HCT116 (cell line): ENCODE measurements around the gene CERS3.

Experiments used
- CTCF ChIP-seq, 3 experiments: fragments of 200-600 bp in 1 of 3; sonication (generic) in 1 of 3; IDR thresholded peaks in 2 of 3; conservative IDR thresholded peaks in 1 of 3; 2 replicates each; pipeline ENCODE4 v1.5.1; 2012 to 2017; ENCODE audit warnings: low read depth in 2 of 3, low read length in 2 of 3, antibody characterized with exemption in 1 of 3, borderline replicate concordance in 1 of 3, control low read depth in 1 of 3, mild to moderate bottlenecking in 1 of 3, mixed read lengths in 1 of 3, mixed run types in 1 of 3, moderate library complexity in 1 of 3; ENCODE audit not compliant: insufficient read depth in 1 of 3
- EZH2 ChIP-seq: fragments of 200-600 bp; sonication (generic); IDR thresholded peaks from 2 replicates; pipeline ENCODE4 v1.6.1; 2017; ENCODE audit warnings: antibody characterized with exemption, mixed run types
- EZH2phosphoT487 ChIP-seq: fragments of 200-600 bp; IDR thresholded peaks from 2 replicates; pipeline ENCODE4 v1.6.1; 2018; ENCODE audit warnings: antibody characterized with exemption, borderline replicate concordance
- FOSL1 ChIP-seq: IDR thresholded peaks from 2 replicates; pipeline ENCODE4 v1.6.1; 2012; ENCODE audit warnings: low read depth
- JUND ChIP-seq: IDR thresholded peaks from 2 replicates; pipeline ENCODE4 v1.6.1; 2012
- MAX ChIP-seq: IDR thresholded peaks from 2 replicates; pipeline ENCODE4 v1.6.1; 2012
- POLR2A ChIP-seq: IDR thresholded peaks from 2 replicates; pipeline ENCODE4 v1.7.0; 2011; ENCODE audit warnings: borderline replicate concordance; ENCODE audit not compliant: insufficient read depth, insufficient read length; ENCODE audit errors: extremely low read depth
- POLR2AphosphoS5 ChIP-seq: IDR thresholded peaks from 2 replicates; pipeline ENCODE4 v1.6.1; 2011; ENCODE audit warnings: mild to moderate bottlenecking, low read depth, low read length, moderate library complexity
- RAD21 ChIP-seq: IDR thresholded peaks from 2 replicates; pipeline ENCODE4 v1.6.1; 2012; ENCODE audit warnings: low read depth, mild to moderate bottlenecking
- SIN3A ChIP-seq: IDR thresholded peaks from 2 replicates; pipeline ENCODE4 v1.6.1; 2012; ENCODE audit warnings: low read depth
- SP1 ChIP-seq: IDR thresholded peaks from 2 replicates; pipeline ENCODE4 v1.6.1; 2012; ENCODE audit warnings: low read depth
- SRF ChIP-seq: IDR thresholded peaks from 2 replicates; pipeline ENCODE4 v1.6.1; 2012; ENCODE audit warnings: low read depth
- TCF7L2 ChIP-seq: IDR thresholded peaks from 2 replicates; pipeline ENCODE4 v1.7.0; 2011; ENCODE audit warnings: borderline replicate concordance, inconsistent platforms; ENCODE audit not compliant: insufficient read depth, insufficient read length; ENCODE audit errors: extremely low read depth
- YY1 ChIP-seq: IDR thresholded peaks from 2 replicates; pipeline ENCODE4 v1.6.1; 2011; ENCODE audit warnings: low read length, low read depth, moderate library complexity, mild to moderate bottlenecking; ENCODE audit not compliant: insufficient replicate concordance; ENCODE audit errors: extremely low read depth

GRCh38 chr15:100572362-100572983 is 43.7 kb upstream of the CERS3 start:
- TF ChIP-seq CTCF (IDR thresholded peaks at IDR 0.05 in 2 of 3, conservative IDR thresholded peaks at IDR 0.05 in 1 of 3; ENCODE audit: borderline replicate concordance in 1 of 3, insufficient read depth in 1 of 3, low read depth in 2 of 3, low read length in 2 of 3): peak; percentile 9 to 58 (median 28); a peak in 3 of 6 replicates
- TF ChIP-seq EZH2phosphoT487: no peak
- no peak for TF ChIP-seq FOSL1
- TF ChIP-seq POLR2A: no peak
- TF ChIP-seq TCF7L2: no peak
- no peak for TF ChIP-seq EZH2
- no peak for TF ChIP-seq SP1
- no peak for TF ChIP-seq SRF
- no peak for TF ChIP-seq YY1
- TF ChIP-seq SIN3A: no peak
- no peak for TF ChIP-seq JUND
- no peak for TF ChIP-seq MAX
- no peak for TF ChIP-seq POLR2AphosphoS5
- TF ChIP-seq RAD21: peak; percentile 28; the same call in 1 of the 2 replicates
